HCT116 (cell line): ENCODE measurements around the gene GMDS. TPM values are rescaled to one million over a fixed set of nuclear protein-coding genes. Genes with fewer than 3 reads are reported as not detected.

ENCODE experiments used
- ATAC-seq: fragments of 200-7000 bp; cut with Tn5 transposase; 2 replicates; pipeline ENCODE4 v1.9.1; 2020; ENCODE audit warnings: mild to moderate bottlenecking, moderate library complexity
- BruUV-seq: library from RNA; stranded (reverse); fragments of 400-500 nt; replicated peaks from 2 replicates; lab custom pipeline; 2021; lab: Mats Ljungman, UMichigan
- CTCF ChIA-PET: fragments of 300-600 bp; sonication (Branson Sonifier 250); formaldehyde crosslinking; loops from one replicate; lab custom pipeline; 2021; ENCODE audit warnings: antibody characterized with exemption; lab: Charles Lee
- POLR2A ChIA-PET: fragments of 300-600, 350-600 bp; sonication (Branson Sonifier 250); formaldehyde crosslinking; loops from one replicate; lab custom pipeline; 2021; ENCODE audit warnings: antibody characterized with exemption; lab: Charles Lee
- RAD21 ChIA-PET, 2 experiments: fragments of 300-600 bp; sonication (Branson Sonifier 250); formaldehyde crosslinking; loops; one replicate each; lab custom pipeline; 2023; ENCODE audit warnings: low total read pairs in 2 of 2; ENCODE audit not compliant: uncharacterized antibody in 2 of 2, unreplicated experiment in 2 of 2, low non-redundant PET in 1 of 2; lab: Charles Lee
- DNase-seq: peaks from one replicate; pipeline ENCODE4 v3.0.0-alpha.2; 2010; ENCODE audit warnings: low read depth, low spot score
- H2AFZ ChIP-seq: fragments of 200-600 bp; shearing (Covaris generic), sonication (generic); 2 replicates; pipeline ENCODE4 v1.6.1; 2017; ENCODE audit warnings: low read depth, mixed run types, mixed read lengths, antibody characterized with exemption, low read length; ENCODE audit not compliant: poor library complexity, severe bottlenecking
- H3K27ac ChIP-seq: 2 replicates; pipeline ENCODE4 v1.5.1; 2012; ENCODE audit warnings: low read depth, low read length
- H3K27me3 ChIP-seq: fragments of 200-600 bp; sonication (generic); 2 replicates; pipeline ENCODE4 v1.6.1; 2016; ENCODE audit warnings: mixed run types, low read length, mixed read lengths; ENCODE audit not compliant: insufficient read depth
- H3K36me3 ChIP-seq, 2 experiments: fragments of 200-500 bp in 1 of 2; fragments of 200-600 bp in 1 of 2; sonication (Bioruptor generic) in 1 of 2; sonication (generic) in 1 of 2; 2 replicates each; pipeline versions ENCODE4 v1.5.1 to v1.6.1; 2014 to 2016; ENCODE audit warnings: low read length in 2 of 2, inconsistent platforms in 1 of 2, mixed read lengths in 1 of 2, mixed run types in 1 of 2; ENCODE audit not compliant: insufficient read depth in 2 of 2, control insufficient read depth in 1 of 2
- H3K4me1 ChIP-seq, 2 experiments: fragments of 200-600 bp in 1 of 2; sonication (generic) in 1 of 2; 2 replicates each; pipeline versions ENCODE4 v1.5.1 to v1.6.1; 2012 to 2017; ENCODE audit warnings: low read length in 2 of 2, inconsistent platforms in 1 of 2, mild to moderate bottlenecking in 1 of 2, mixed read lengths in 1 of 2, mixed run types in 1 of 2, moderate library complexity in 1 of 2; ENCODE audit not compliant: insufficient read depth in 2 of 2, control insufficient read depth in 1 of 2
- H3K4me2 ChIP-seq: fragments of 200-600 bp; sonication (generic); 2 replicates; pipeline ENCODE4 v1.6.1; 2017; ENCODE audit warnings: mixed run types, low read length, mixed read lengths
- H3K4me3 ChIP-seq, 2 experiments: fragments of 200-600 bp in 1 of 2; sonication (generic) in 1 of 2; replicated peaks in 1 of 2; 2 replicates each; pipeline ENCODE4 v1.5.1; 2011 to 2016; ENCODE audit warnings: low read length in 2 of 2, control low read depth in 1 of 2, low read depth in 1 of 2, mild to moderate bottlenecking in 1 of 2, mixed read lengths in 1 of 2, mixed run types in 1 of 2
- H3K79me2 ChIP-seq: fragments of 200-600 bp; sonication (generic); 2 replicates; pipeline ENCODE4 v1.6.1; 2017; ENCODE audit warnings: mild to moderate bottlenecking, mixed run types, low read length, moderate library complexity, mixed read lengths; ENCODE audit not compliant: insufficient read depth
- H3K9ac ChIP-seq: fragments of 200-600 bp; sonication (generic); 2 replicates; pipeline ENCODE4 v1.6.1; 2016; ENCODE audit warnings: low read length, mixed read lengths
- H3K9me2 ChIP-seq: fragments of 200-600 bp; sonication (generic), shearing (Covaris generic); 2 replicates; pipeline ENCODE4 v1.6.1; 2017; ENCODE audit warnings: mixed run types, mild to moderate bottlenecking, moderate library complexity; ENCODE audit not compliant: insufficient read depth
- H3K9me3 ChIP-seq, 2 experiments: fragments of 200-500 bp in 1 of 2; fragments of 200-600 bp in 1 of 2; sonication (Bioruptor generic) in 1 of 2; sonication (generic) in 1 of 2; 2 replicates each; pipeline ENCODE4 v1.6.1; 2014 to 2017; ENCODE audit warnings: low read length in 2 of 2, mixed read lengths in 2 of 2, inconsistent platforms in 1 of 2, low read depth in 1 of 2, mild to moderate bottlenecking in 1 of 2, mixed run types in 1 of 2, moderate library complexity in 1 of 2; ENCODE audit not compliant: control insufficient read depth in 1 of 2, insufficient read depth in 1 of 2
- H4K20me1 ChIP-seq: fragments of 200-600 bp; sonication (generic), shearing (Covaris generic); 2 replicates; pipeline ENCODE4 v1.6.1; 2017; ENCODE audit warnings: mixed run types, mild to moderate bottlenecking, moderate library complexity; ENCODE audit not compliant: insufficient read depth
- CEBPB ChIP-seq: IDR thresholded peaks from 2 replicates; pipeline ENCODE4 v1.6.1; 2012; ENCODE audit warnings: low read depth
- ELF1 ChIP-seq: IDR thresholded peaks from 2 replicates; pipeline ENCODE4 v1.6.1; 2012; ENCODE audit warnings: low read depth, borderline replicate concordance
- RAD21 ChIP-seq: IDR thresholded peaks from 2 replicates; pipeline ENCODE4 v1.6.1; 2012; ENCODE audit warnings: low read depth, mild to moderate bottlenecking
- SIN3A ChIP-seq: IDR thresholded peaks from 2 replicates; pipeline ENCODE4 v1.6.1; 2012; ENCODE audit warnings: low read depth
- TCF7L2 ChIP-seq: IDR thresholded peaks from 2 replicates; pipeline ENCODE4 v1.7.0; 2011; ENCODE audit warnings: borderline replicate concordance, inconsistent platforms; ENCODE audit not compliant: insufficient read depth, insufficient read length; ENCODE audit errors: extremely low read depth
- ZFX ChIP-seq: fragments of 450-650 bp; IDR thresholded peaks from 2 replicates; pipeline ENCODE4 v1.6.1; 2017
- intact Hi-C: fragments of 100-400 bp; cut with micrococcal nuclease; formaldehyde crosslinking; loops from 2 replicates; pipeline ENCODE4 v1.10.0; 2022
- total RNA-seq: library from RNA; stranded (reverse); gene quantifications from one replicate; pipeline ENCODE4 v1.2.1, GENCODE V29; 2021; ENCODE audit not compliant: unreplicated experiment
- TF ChIP-seq, protein P1 (sequence below): IDR thresholded peaks from 2 replicates; pipeline ENCODE4 v1.6.1; 2012
- TF ChIP-seq, protein P2 (sequence below): IDR thresholded peaks from 2 replicates; pipeline ENCODE4 v1.6.1; 2012

GMDS gene
- total RNA-seq, 1 experiment from 2014 or later: 34.4 TPM

GRCh38 chr6:2102966-2103365, 142.4 kb downstream of the GMDS start:
- Histone ChIP-seq H2AFZ (no peak overlapping the region), H3K27ac (no peak overlapping the region), H4K20me1 (no peaks in the 10 kb centered on the region), H3K4me2 (no peak overlapping the region), H3K36me3 (no peaks in the 10 kb centered on the region), H3K4me1 (peaks cover 6 to 9% of the 10 kb centered on the region in 2 experiments; a peak in 3 of 4 replicates), H3K4me3 (no peak overlapping the region), H3K27me3 (no peaks in the 10 kb centered on the region), H3K9me3 (no peaks in the 10 kb centered on the region), H3K79me2 (no peaks in the 10 kb centered on the region), H3K9me2 (no peaks in the 10 kb centered on the region), H3K9ac (no peak overlapping the region)
- CTCF ChIA-PET: no interaction called here
- TF ChIP-seq RAD21: no peak
- no peak for DNase-seq
- BruUV-seq: no TSS peak
- POLR2A ChIA-PET: no interaction called here
- RAD21 ChIA-PET: no interaction called here
- intact Hi-C loops: loop anchor here (5.0 to 10.0 kb wide), 3 partner anchors 249 to 592 kb away; no protein-coding TSS in a partner anchor
- no peak for ATAC-seq

- no TSS peak for BruUV-seq
- DNase-seq: no peak
- no peaks in the 10 kb centered on the region for H3K9me3 ChIP-seq
- RAD21 ChIA-PET: no interaction called here
- H3K36me3 ChIP-seq: no peaks in the 10 kb centered on the region
- H3K4me2 ChIP-seq: no peak overlapping the region
- H4K20me1 ChIP-seq: no peaks in the 10 kb centered on the region
- intact Hi-C loops: loop anchor here (5.0 to 10.0 kb wide), 3 partner anchors 250 to 592 kb away; no protein-coding TSS in a partner anchor
- no peak overlapping the region for H3K27ac ChIP-seq
- no peak overlapping the region for H3K4me3 ChIP-seq
- no peak overlapping the region for H2AFZ ChIP-seq
- H3K27me3 ChIP-seq: no peaks in the 10 kb centered on the region
- TF ChIP-seq, protein P1, sequence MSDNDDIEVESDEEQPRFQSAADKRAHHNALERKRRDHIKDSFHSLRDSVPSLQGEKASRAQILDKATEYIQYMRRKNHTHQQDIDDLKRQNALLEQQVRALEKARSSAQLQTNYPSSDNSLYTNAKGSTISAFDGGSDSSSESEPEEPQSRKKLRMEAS: no peak
- TF ChIP-seq CEBPB (no peak), ELF1 (no peak), TCF7L2 (no peak), ZFX (no peak), SIN3A (no peak)
- TF ChIP-seq, protein P2, sequence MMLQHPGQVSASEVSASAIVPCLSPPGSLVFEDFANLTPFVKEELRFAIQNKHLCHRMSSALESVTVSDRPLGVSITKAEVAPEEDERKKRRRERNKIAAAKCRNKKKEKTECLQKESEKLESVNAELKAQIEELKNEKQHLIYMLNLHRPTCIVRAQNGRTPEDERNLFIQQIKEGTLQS: no peak
- TF ChIP-seq, all 23 proteins: peak for 0
- Histone ChIP-seq H3K79me2 (no peaks in the 10 kb centered on the region), H3K4me1 (peaks cover 6 to 9% of the 10 kb centered on the region in 2 experiments; a peak in 3 of 4 replicates), H3K9ac (no peak overlapping the region), H3K9me2 (no peaks in the 10 kb centered on the region)
- ChIA-PET POLR2A (no interaction called here), CTCF (no interaction called here)
- no peak for ATAC-seq
These were observed 143.0 kb downstream of the GMDS start for GRCh38 chr6:2102316-2102883.
